Measurements from ENCODE around the gene MLLT3.

GRCh38 chr9:20570087-20570486, 52.2 kb downstream of the MLLT3 start:
- TF ChIP-seq CTCF (IDR thresholded peaks at IDR 0.05) = no peak
- TF ChIP-seq POLR2A (IDR thresholded peaks at IDR 0.05) = no peak
